ENCODE data around the gene STIMATE. TPM values are rescaled to one million over a fixed set of nuclear protein-coding genes. Genes with fewer than 3 reads are reported as not detected.
A peak's percentile ranks its signal among the peaks of the same experiment; 100 is the strongest.

The STIMATE gene
- total and polyA plus RNA-seq, 8 donors = 4.9 to 121 (median 14.0) TPM

DNA sequence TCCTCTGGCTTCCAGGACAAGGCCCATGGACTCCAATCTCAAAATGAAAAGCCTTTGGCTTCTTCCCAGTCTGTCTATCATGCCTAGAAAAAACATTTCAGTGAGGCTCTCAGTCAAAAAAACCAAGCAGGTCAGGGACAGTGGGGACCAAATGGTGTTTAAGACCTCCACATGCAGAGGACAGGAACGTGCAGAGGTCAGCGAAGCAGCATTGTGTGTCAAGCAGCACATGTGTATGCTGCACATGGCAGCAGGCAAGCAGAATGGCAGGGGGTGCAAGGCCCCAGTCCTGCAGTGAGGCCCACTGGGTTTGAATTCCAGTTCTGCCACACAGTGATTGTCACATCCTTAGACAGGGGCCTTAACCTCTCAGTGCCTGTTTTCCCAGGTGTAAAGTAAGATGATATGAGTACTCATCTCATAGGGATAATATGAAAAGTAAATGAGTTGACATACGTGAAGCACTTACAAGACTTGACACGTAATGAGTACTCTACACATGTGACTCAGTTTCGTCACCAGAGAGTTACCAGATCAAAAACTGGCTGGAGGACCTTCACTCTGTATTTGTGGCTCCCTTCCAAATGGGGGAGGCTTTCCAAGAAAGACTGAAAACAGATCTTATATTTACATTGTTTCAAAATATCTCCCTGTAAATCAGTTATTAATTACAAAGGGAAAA lies 11.2 kb downstream of the STIMATE start:
- Histone ChIP-seq H3K4me1 (peaks cover 6 to 36% (median 14%) of the 10 kb centered on the region in 4 donors), H3K9me3 (no peaks in the 10 kb centered on the region), H3K27me3 (no peaks in the 10 kb centered on the region), H3K4me3 (no peak overlapping the region), H3K36me3 (peaks cover 0 to 12% (median 9%) of the 10 kb centered on the region in 4 donors), H3K27ac (no peak overlapping the region)
- no peak for DNase-seq
- TF ChIP-seq EP300 (IDR thresholded peaks at IDR 0.05) (no peak), POLR2AphosphoS5 (IDR thresholded peaks at IDR 0.05) (no peak), POLR2A (IDR thresholded peaks at IDR 0.05) (no peak)
- TF ChIP-seq, protein P1, sequence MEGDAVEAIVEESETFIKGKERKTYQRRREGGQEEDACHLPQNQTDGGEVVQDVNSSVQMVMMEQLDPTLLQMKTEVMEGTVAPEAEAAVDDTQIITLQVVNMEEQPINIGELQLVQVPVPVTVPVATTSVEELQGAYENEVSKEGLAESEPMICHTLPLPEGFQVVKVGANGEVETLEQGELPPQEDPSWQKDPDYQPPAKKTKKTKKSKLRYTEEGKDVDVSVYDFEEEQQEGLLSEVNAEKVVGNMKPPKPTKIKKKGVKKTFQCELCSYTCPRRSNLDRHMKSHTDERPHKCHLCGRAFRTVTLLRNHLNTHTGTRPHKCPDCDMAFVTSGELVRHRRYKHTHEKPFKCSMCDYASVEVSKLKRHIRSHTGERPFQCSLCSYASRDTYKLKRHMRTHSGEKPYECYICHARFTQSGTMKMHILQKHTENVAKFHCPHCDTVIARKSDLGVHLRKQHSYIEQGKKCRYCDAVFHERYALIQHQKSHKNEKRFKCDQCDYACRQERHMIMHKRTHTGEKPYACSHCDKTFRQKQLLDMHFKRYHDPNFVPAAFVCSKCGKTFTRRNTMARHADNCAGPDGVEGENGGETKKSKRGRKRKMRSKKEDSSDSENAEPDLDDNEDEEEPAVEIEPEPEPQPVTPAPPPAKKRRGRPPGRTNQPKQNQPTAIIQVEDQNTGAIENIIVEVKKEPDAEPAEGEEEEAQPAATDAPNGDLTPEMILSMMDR (IDR thresholded peaks at IDR 0.05) = no peak
- 77 to 83% (median 78%) methylated on average over 5 of the region's 5 CpGs for WGBS, 5 donors
- intact Hi-C loops (cut with DNase I; ENCODE audit: low total_unique reads) = no loop called here

DNA sequence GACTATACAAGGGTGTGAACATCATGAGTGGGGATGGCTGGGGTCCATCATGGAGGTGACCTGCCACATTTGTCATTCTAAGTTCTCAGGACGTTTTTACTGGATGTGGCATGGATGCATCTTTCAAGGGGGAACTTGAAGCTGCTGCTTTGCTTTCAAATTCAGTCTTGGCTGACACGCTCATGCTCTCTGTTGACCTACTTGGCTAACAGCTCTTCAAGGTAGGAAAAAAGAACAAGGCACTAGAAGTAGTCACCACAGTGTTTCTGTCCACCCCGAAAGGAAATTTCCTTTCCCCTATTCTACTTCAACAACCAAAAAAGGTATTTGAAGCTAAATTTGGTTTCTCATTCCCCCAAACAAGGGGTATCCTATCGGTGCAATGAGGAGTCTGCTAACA lies 15.0 kb downstream of the STIMATE start:
- H3K27ac ChIP-seq = no peak overlapping the region
- DNase-seq = no peak
- H3K4me3 ChIP-seq = no peak overlapping the region
- no peak for TF ChIP-seq EP300 (IDR thresholded peaks at IDR 0.05)
- no peak for TF ChIP-seq POLR2A (IDR thresholded peaks at IDR 0.05)
- TF ChIP-seq, protein P1 (IDR thresholded peaks at IDR 0.05) = no peak
- no peak for TF ChIP-seq POLR2AphosphoS5 (IDR thresholded peaks at IDR 0.05)
- peaks cover 0 to 21% (median 0%) of the 10 kb centered on the region in 4 donors for H3K4me1 ChIP-seq
- no peaks in the 10 kb centered on the region for H3K9me3 ChIP-seq
- 82 to 94% (median 85%) methylated on average over 4 of the region's 4 CpGs for WGBS, 5 donors
- H3K36me3 ChIP-seq = peaks cover 0 to 30% (median 20%) of the 10 kb centered on the region in 4 donors
- H3K27me3 ChIP-seq = no peaks in the 10 kb centered on the region
- intact Hi-C loops (cut with DNase I; ENCODE audit: low total_unique reads) = no loop called here

DNA sequence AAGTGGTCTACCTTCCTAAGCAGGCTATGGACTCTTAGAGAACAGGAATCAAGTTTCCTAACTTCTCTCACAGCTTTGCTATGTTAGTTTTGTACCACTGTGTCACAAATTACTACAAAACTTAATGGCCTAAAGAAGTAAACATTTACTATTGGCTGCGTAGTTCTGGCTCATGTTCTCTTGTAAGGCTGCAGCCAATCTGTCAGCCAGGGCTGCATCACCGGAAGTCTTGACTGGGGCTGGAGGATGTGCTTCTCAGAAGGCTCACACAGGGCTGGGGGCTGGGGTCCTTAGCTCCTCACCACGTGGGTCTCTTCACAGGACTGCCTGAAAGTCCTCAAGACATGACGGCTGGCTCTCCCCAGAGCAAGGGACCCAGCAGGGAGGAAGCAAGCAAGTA lies 15.5 kb downstream of the STIMATE start:
- 61 to 72% (median 65%) methylated on average over 4 of the region's 4 CpGs for WGBS, 5 donors
- Histone ChIP-seq H3K36me3 (peaks cover 0 to 30% (median 20%) of the 10 kb centered on the region in 4 donors), H3K27ac (no peak overlapping the region), H3K4me3 (no peak overlapping the region), H3K27me3 (no peaks in the 10 kb centered on the region), H3K9me3 (no peaks in the 10 kb centered on the region), H3K4me1 (peaks cover 0 to 18% (median 0%) of the 10 kb centered on the region in 4 donors)
- TF ChIP-seq EP300 (IDR thresholded peaks at IDR 0.05) = no peak
- TF ChIP-seq POLR2A (IDR thresholded peaks at IDR 0.05) = no peak
- TF ChIP-seq, protein P1 (IDR thresholded peaks at IDR 0.05) = no peak
- no peak for TF ChIP-seq POLR2AphosphoS5 (IDR thresholded peaks at IDR 0.05)
- DNase-seq = peak in 1 of 2 donors; percentile 54
- intact Hi-C loops (cut with DNase I; ENCODE audit: low total_unique reads) = no loop called here

DNA sequence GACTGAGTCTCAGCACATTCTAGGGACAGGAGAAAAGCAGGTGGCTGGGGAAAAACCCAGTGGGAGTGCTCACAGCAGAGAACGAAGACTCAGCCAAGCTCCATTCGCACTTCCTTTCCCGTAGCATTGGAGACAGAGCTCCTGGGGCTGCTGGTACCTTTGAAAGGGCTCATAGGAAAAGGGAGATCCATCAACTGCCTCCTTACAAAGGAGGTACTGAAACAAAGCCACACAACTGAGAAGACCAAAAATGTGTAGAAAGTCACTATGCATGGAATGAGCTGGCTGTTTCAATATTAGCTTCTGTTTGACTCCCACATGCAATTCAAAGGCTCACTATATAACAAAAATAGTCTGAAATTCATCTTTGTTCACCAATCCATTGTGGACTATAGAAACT lies 16.9 kb downstream of the STIMATE start:
- intact Hi-C loops (cut with DNase I; ENCODE audit: low total_unique reads) = no loop called here
- no peak for DNase-seq
- 85 to 98% (median 91%) methylated on average over 3 of the region's 3 CpGs for WGBS, 5 donors
- no peak overlapping the region for H3K4me3 ChIP-seq
- TF ChIP-seq, protein P1 (IDR thresholded peaks at IDR 0.05) = no peak
- TF ChIP-seq POLR2A (IDR thresholded peaks at IDR 0.05) (no peak), POLR2AphosphoS5 (IDR thresholded peaks at IDR 0.05) (no peak), EP300 (IDR thresholded peaks at IDR 0.05) (no peak)
- no peak overlapping the region for H3K27ac ChIP-seq
- no peaks in the 10 kb centered on the region for H3K9me3 ChIP-seq
- H3K4me1 ChIP-seq = peaks cover 0 to 15% (median 0%) of the 10 kb centered on the region in 4 donors
- peaks cover 0 to 22% (median 14%) of the 10 kb centered on the region in 4 donors for H3K36me3 ChIP-seq
- no peaks in the 10 kb centered on the region for H3K27me3 ChIP-seq

Measured in stomach (tissue), 9 donors.